Osteocyte (in vitro differentiated cells): ENCODE results near the gene KCNH3. TPM values are rescaled to one million over a fixed set of nuclear protein-coding genes. Genes with fewer than 3 reads are reported as not detected.
A peak's percentile ranks its signal among the peaks of the same experiment; 100 is the strongest.

Experiments used
- DNase-seq: peaks from one replicate; pipeline ENCODE4 v3.0.0; 2021; ENCODE audit warnings: mixed read lengths; ENCODE audit not compliant: unreplicated experiment; ENCODE audit errors: extremely low spot score
- H3K27ac Mint-ChIP-seq: one replicate; pipeline ENCODE4 v1.8.0; 2021; ENCODE audit warnings: mild to moderate bottlenecking, mixed read lengths; ENCODE audit not compliant: unreplicated experiment
- H3K27me3 Mint-ChIP-seq: one replicate; pipeline ENCODE4 v1.8.0; 2021; ENCODE audit warnings: mixed read lengths; ENCODE audit not compliant: unreplicated experiment
- H3K36me3 Mint-ChIP-seq: one replicate; pipeline ENCODE4 v1.8.0; 2021; ENCODE audit warnings: mixed read lengths; ENCODE audit not compliant: unreplicated experiment
- H3K4me1 Mint-ChIP-seq: one replicate; pipeline ENCODE4 v1.8.0; 2021; ENCODE audit warnings: mixed read lengths; ENCODE audit not compliant: unreplicated experiment
- H3K4me3 Mint-ChIP-seq: one replicate; pipeline ENCODE4 v1.8.0; 2021; ENCODE audit warnings: mild to moderate bottlenecking, moderate library complexity, mixed read lengths; ENCODE audit not compliant: unreplicated experiment
- H3K9me3 Mint-ChIP-seq: one replicate; pipeline ENCODE4 v1.8.0; 2021; ENCODE audit warnings: mixed read lengths; ENCODE audit not compliant: unreplicated experiment
- long read RNA-seq: library from polyadenylated mRNA; unstranded; transcript quantifications from one replicate; pipeline ENCODE4 v2.0.0, GENCODE V29; 2021
- total RNA-seq: library from RNA; stranded (reverse); gene quantifications from 2 replicates; pipeline ENCODE4 v1.2.1, GENCODE V29; 2021
- TF ChIP-seq, protein P1 (sequence below): fragments of 200-600 bp; sonication (generic); IDR thresholded peaks from 2 replicates; pipeline ENCODE4 v1.5.0; 2021; ENCODE audit warnings: antibody characterized with exemption, mild to moderate bottlenecking, moderate library complexity

Gene KCNH3, protein sequence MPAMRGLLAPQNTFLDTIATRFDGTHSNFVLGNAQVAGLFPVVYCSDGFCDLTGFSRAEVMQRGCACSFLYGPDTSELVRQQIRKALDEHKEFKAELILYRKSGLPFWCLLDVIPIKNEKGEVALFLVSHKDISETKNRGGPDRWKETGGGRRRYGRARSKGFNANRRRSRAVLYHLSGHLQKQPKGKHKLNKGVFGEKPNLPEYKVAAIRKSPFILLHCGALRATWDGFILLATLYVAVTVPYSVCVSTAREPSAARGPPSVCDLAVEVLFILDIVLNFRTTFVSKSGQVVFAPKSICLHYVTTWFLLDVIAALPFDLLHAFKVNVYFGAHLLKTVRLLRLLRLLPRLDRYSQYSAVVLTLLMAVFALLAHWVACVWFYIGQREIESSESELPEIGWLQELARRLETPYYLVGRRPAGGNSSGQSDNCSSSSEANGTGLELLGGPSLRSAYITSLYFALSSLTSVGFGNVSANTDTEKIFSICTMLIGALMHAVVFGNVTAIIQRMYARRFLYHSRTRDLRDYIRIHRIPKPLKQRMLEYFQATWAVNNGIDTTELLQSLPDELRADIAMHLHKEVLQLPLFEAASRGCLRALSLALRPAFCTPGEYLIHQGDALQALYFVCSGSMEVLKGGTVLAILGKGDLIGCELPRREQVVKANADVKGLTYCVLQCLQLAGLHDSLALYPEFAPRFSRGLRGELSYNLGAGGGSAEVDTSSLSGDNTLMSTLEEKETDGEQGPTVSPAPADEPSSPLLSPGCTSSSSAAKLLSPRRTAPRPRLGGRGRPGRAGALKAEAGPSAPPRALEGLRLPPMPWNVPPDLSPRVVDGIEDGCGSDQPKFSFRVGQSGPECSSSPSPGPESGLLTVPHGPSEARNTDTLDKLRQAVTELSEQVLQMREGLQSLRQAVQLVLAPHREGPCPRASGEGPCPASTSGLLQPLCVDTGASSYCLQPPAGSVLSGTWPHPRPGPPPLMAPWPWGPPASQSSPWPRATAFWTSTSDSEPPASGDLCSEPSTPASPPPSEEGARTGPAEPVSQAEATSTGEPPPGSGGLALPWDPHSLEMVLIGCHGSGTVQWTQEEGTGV
- total RNA-seq, result 0.35 TPM in 1 of 2 replicates, not detected in the other
- long read RNA-seq, result 0 reads

- Mint-ChIP-seq H3K4me3 (peak within 1 kb of the TSS; percentile 60), H3K27me3 (peaks cover 15% of the 10 kb centered on the region), H3K36me3 (no peaks in the 10 kb centered on the region), H3K27ac (no peak within 1 kb of the TSS), H3K9me3 (no peaks in the 10 kb centered on the region), H3K4me1 (peaks cover 11% of the 10 kb centered on the region)
- no peak for DNase-seq
- TF ChIP-seq, protein P1, sequence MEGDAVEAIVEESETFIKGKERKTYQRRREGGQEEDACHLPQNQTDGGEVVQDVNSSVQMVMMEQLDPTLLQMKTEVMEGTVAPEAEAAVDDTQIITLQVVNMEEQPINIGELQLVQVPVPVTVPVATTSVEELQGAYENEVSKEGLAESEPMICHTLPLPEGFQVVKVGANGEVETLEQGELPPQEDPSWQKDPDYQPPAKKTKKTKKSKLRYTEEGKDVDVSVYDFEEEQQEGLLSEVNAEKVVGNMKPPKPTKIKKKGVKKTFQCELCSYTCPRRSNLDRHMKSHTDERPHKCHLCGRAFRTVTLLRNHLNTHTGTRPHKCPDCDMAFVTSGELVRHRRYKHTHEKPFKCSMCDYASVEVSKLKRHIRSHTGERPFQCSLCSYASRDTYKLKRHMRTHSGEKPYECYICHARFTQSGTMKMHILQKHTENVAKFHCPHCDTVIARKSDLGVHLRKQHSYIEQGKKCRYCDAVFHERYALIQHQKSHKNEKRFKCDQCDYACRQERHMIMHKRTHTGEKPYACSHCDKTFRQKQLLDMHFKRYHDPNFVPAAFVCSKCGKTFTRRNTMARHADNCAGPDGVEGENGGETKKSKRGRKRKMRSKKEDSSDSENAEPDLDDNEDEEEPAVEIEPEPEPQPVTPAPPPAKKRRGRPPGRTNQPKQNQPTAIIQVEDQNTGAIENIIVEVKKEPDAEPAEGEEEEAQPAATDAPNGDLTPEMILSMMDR, result no peak
Measured at GRCh38 chr12:49538510-49539403, at the start of gene KCNH3. Gene KCNH3 (plus strand): TSS chr12:49539030. CDS start chr12:49539417, 387 bp downstream.

DNA sequence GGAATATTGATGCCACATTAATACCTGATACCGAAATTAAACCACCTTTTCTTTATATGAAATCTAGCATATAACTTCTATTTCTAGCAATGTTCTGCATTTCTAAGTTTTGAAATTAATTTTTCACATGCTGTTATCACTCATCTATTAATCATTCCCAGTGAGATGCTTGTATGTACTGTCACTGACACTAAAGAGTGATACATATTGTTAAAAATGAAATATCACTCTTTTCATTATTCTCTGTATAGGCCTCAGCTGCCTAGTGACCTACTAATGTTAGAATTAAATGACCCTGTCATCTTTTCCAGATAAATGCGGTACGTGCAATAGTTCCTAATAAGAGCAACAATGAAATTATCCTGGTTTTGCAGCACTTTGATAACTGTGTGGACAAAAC, 49.7 kb upstream of the KCNH3 start:
- no peaks in the 10 kb centered on the region for H3K9me3 Mint-ChIP-seq
- peaks cover 6% of the 10 kb centered on the region for H3K4me1 Mint-ChIP-seq
- DNase-seq, result no peak
- TF ChIP-seq, protein P1, result no peak
- H3K36me3 Mint-ChIP-seq, result peaks cover 13% of the 10 kb centered on the region
- no peaks in the 10 kb centered on the region for H3K27me3 Mint-ChIP-seq
- no peak overlapping the region for H3K4me3 Mint-ChIP-seq
- H3K27ac Mint-ChIP-seq, result no peak overlapping the region

- Mint-ChIP-seq H3K4me3 (no peak overlapping the region), H3K9me3 (no peaks in the 10 kb centered on the region), H3K36me3 (peaks cover 16% of the 10 kb centered on the region), H3K27ac (no peak overlapping the region), H3K27me3 (no peaks in the 10 kb centered on the region), H3K4me1 (peaks cover 6% of the 10 kb centered on the region)
- no peak for DNase-seq
- TF ChIP-seq, protein P1, result no peak
Measured at GRCh38 chr12:49489720-49490119, 49.1 kb upstream of the KCNH3 start.

GRCh38 chr12:49491823-49492222, 47.0 kb upstream of the KCNH3 start:
- no peak for DNase-seq
- Mint-ChIP-seq H3K9me3 (no peaks in the 10 kb centered on the region), H3K36me3 (peaks cover 27% of the 10 kb centered on the region), H3K4me1 (peaks cover 6% of the 10 kb centered on the region), H3K4me3 (no peak overlapping the region), H3K27me3 (no peaks in the 10 kb centered on the region), H3K27ac (no peak overlapping the region)
- TF ChIP-seq, protein P1, result no peak
